IMR-90 (cell line): ENCODE measurements around the gene ZBTB46. TPM values are rescaled to one million over a fixed set of nuclear protein-coding genes. Genes with fewer than 3 reads are reported as not detected.

Source experiments
- ATAC-seq: fragments of 200-7000 bp; cut with Tn5 transposase; 2 replicates; pipeline ENCODE4 v1.9.1; 2020; ENCODE audit warnings: low read depth, mild to moderate bottlenecking, moderate library complexity
- BruUV-seq: library from RNA; stranded (reverse); fragments of 400-500 nt; replicated peaks from 2 replicates; lab custom pipeline; 2021; lab: Mats Ljungman, UMichigan
- CTCF ChIA-PET: fragments of 300-600 bp; formaldehyde crosslinking; extraction: SDS; loops from one replicate; lab custom pipeline; 2021; ENCODE audit warnings: antibody characterized with exemption; lab: Yijun Ruan, JAX
- POLR2A ChIA-PET: fragments of 300-600 bp; sonication (Branson Sonifier 250); formaldehyde crosslinking; loops from one replicate; lab custom pipeline; 2022; ENCODE audit warnings: antibody characterized with exemption; ENCODE audit not compliant: unreplicated experiment; lab: Charles Lee
- DNase-seq: peaks from one replicate; pipeline ENCODE4 v3.0.0; 2013
- H2AFZ ChIP-seq: replicated peaks from 2 replicates; pipeline ENCODE3; 2013; ENCODE audit warnings: low read length, mild to moderate bottlenecking; ENCODE audit not compliant: poor library complexity
- H2AK5ac ChIP-seq: 2 replicates; pipeline ENCODE4 v1.6.1; 2013; ENCODE audit warnings: low read depth, low read length, inconsistent platforms
- H2AK9ac ChIP-seq: replicated peaks from 2 replicates; pipeline ENCODE3; 2013; ENCODE audit warnings: mild to moderate bottlenecking, low read depth, low read length, moderate library complexity; ENCODE audit not compliant: poor library complexity
- H2BK120ac ChIP-seq: 2 replicates; pipeline ENCODE4 v1.6.1; 2013; ENCODE audit warnings: low read depth, low read length, inconsistent platforms
- H2BK15ac ChIP-seq: 3 replicates; pipeline ENCODE4 v1.6.1; 2013; ENCODE audit warnings: low read depth, low read length, inconsistent platforms
- H2BK20ac ChIP-seq: 2 replicates; pipeline ENCODE4 v1.6.1; 2013; ENCODE audit warnings: low read depth, mild to moderate bottlenecking, inconsistent platforms, low read length, moderate library complexity
- H2BK5ac ChIP-seq: 2 replicates; pipeline ENCODE4 v1.6.1; 2013; ENCODE audit warnings: mild to moderate bottlenecking, low read depth, low read length, inconsistent platforms; ENCODE audit not compliant: poor library complexity, severe bottlenecking
- H3K14ac ChIP-seq: replicated peaks from 2 replicates; pipeline ENCODE4 v1.6.1; 2013; ENCODE audit warnings: low read depth, low read length, inconsistent platforms
- H3K18ac ChIP-seq: 2 replicates; pipeline ENCODE4 v1.6.1; 2013; ENCODE audit warnings: low read depth, low read length, control low read depth
- H3K23ac ChIP-seq: 2 replicates; pipeline ENCODE4 v1.6.1; 2013; ENCODE audit warnings: low read depth, low read length, inconsistent platforms
- H3K27ac ChIP-seq: 2 replicates; pipeline ENCODE4 v1.5.1; 2013; ENCODE audit warnings: mild to moderate bottlenecking, control low read depth, low read length; ENCODE audit not compliant: insufficient read depth
- H3K27me3 ChIP-seq: 2 replicates; pipeline ENCODE4 v1.6.1; 2013; ENCODE audit warnings: low read length; ENCODE audit not compliant: control insufficient read depth, insufficient read depth
- H3K36me3 ChIP-seq: 2 replicates; pipeline ENCODE4 v1.6.1; 2013; ENCODE audit warnings: low read length, mixed read lengths; ENCODE audit not compliant: control insufficient read depth, insufficient read depth
- H3K4ac ChIP-seq: 2 replicates; pipeline ENCODE4 v1.6.1; 2013; ENCODE audit warnings: low read depth, low read length, inconsistent platforms
- H3K4me1 ChIP-seq: 2 replicates; pipeline ENCODE4 v1.6.1; 2013; ENCODE audit warnings: low read length, mixed read lengths; ENCODE audit not compliant: control insufficient read depth, insufficient read depth
- H3K4me2 ChIP-seq: 2 replicates; pipeline ENCODE4 v1.6.1; 2013; ENCODE audit warnings: low read depth, mild to moderate bottlenecking, control low read depth, low read length, moderate library complexity
- H3K4me3 ChIP-seq: 2 replicates; pipeline ENCODE4 v1.5.1; 2013; ENCODE audit warnings: low read depth, mild to moderate bottlenecking, control low read depth, low read length, moderate library complexity; ENCODE audit not compliant: insufficient read depth
- H3K56ac ChIP-seq: 2 replicates; pipeline ENCODE4 v1.6.1; 2013; ENCODE audit warnings: low read length, inconsistent platforms; ENCODE audit not compliant: insufficient read depth; ENCODE audit errors: extremely low read depth
- H3K79me1 ChIP-seq, 2 experiments: 2 replicates each; pipeline ENCODE4 v1.6.1; 2013; ENCODE audit warnings: low read length in 2 of 2, inconsistent platforms in 1 of 2, low read depth in 1 of 2
- H3K9ac ChIP-seq: 2 replicates; pipeline ENCODE4 v1.6.1; 2013; ENCODE audit warnings: low read depth, low read length, control low read depth
- H3K9me1 ChIP-seq: 2 replicates; pipeline ENCODE4 v1.6.1; 2013; ENCODE audit warnings: low read length, inconsistent platforms; ENCODE audit not compliant: insufficient read depth
- H3K9me3 ChIP-seq: 2 replicates; pipeline ENCODE4 v1.6.1; 2013; ENCODE audit warnings: low read length; ENCODE audit not compliant: control insufficient read depth, insufficient read depth
- H4K20me1 ChIP-seq: 2 replicates; pipeline ENCODE4 v1.6.1; 2013; ENCODE audit warnings: low read length, inconsistent platforms; ENCODE audit not compliant: insufficient read depth
- H4K5ac ChIP-seq: 2 replicates; pipeline ENCODE4 v1.6.1; 2013; ENCODE audit warnings: mild to moderate bottlenecking, low read depth, low read length, control low read depth
- H4K8ac ChIP-seq, 2 experiments: 2 replicates each; pipeline ENCODE4 v1.6.1; 2013; ENCODE audit warnings: low read depth in 2 of 2, low read length in 2 of 2, control low read depth in 1 of 2, inconsistent platforms in 1 of 2
- H4K91ac ChIP-seq: 2 replicates; pipeline ENCODE4 v1.6.1; 2013; ENCODE audit warnings: low read depth, low read length, inconsistent platforms; ENCODE audit not compliant: insufficient read depth
- BHLHE40 ChIP-seq: fragments of 150-350 bp; IDR thresholded peaks from 2 replicates; pipeline ENCODE4 v1.6.1; 2016; ENCODE audit warnings: mild to moderate bottlenecking, low read depth, low read length
- MAFK ChIP-seq: IDR thresholded peaks from 2 replicates; pipeline ENCODE4 v1.6.1; 2012; ENCODE audit warnings: low read depth, low read length, improper control_type of control experiment
- MXI1 ChIP-seq: IDR thresholded peaks from 2 replicates; pipeline ENCODE4 v1.6.1; 2012; ENCODE audit warnings: low read depth, mild to moderate bottlenecking, low read length, moderate library complexity, borderline replicate concordance
- WGBS, 2 experiments: methylation state at CpG; one replicate each; pipeline versions ENCODE4 v1.1.5 to v1.1.7; 2013; ENCODE audit warnings: missing lambda C conversion rate in 2 of 2; ENCODE audit not compliant: insufficient read length in 1 of 2; ENCODE audit errors: extremely low coverage in 2 of 2; 5-methylcytosine and 5-hydroxymethylcytosine counted together
- dilution Hi-C: fragments of 300-500 bp; cut with HindIII; formaldehyde crosslinking; loops from one replicate; pipeline ENCODE4 v1.14.3; 2018; ENCODE audit warnings: low sequenced_read_pairs; ENCODE audit not compliant: unreplicated experiment
- in situ Hi-C: fragments of 300-500 bp; cut with MboI; formaldehyde crosslinking; loops from 3 replicates; pipeline ENCODE4 v1.14.3; 2019; ENCODE audit warnings: low sequenced_read_pairs, inconsistent platforms, mixed read lengths
- intact Hi-C: fragments of 100-400 bp; cut with micrococcal nuclease; formaldehyde crosslinking; loops from 2 replicates; pipeline ENCODE4 v1.10.0; 2022
- polyA plus RNA-seq, 3 experiments: library from polyadenylated mRNA; depleted of rRNA; stranded (reverse); fragments of >200 nt; gene quantifications; 2 replicates each; pipeline ENCODE4 v1.2.3, GENCODE V29; 2012; ENCODE audit warnings: low replicate concordance in 1 of 3
- total RNA-seq: library from RNA; depleted of rRNA; stranded (reverse); fragments of >200 nt; gene quantifications from 2 replicates; pipeline ENCODE4 v1.2.3, GENCODE V29; 2012
- TF ChIP-seq, protein P1 (sequence below): conservative IDR thresholded peaks from 2 replicates; pipeline ENCODE4 v1.5.1; 2012; ENCODE audit warnings: mild to moderate bottlenecking, low read depth, low read length, improper control_type of control experiment

The ZBTB46 gene
- total and polyA plus RNA-seq, 2 of the 4 experiments (the other 2 are of a cell fraction), result 4.2 to 14.9 TPM

DNA sequence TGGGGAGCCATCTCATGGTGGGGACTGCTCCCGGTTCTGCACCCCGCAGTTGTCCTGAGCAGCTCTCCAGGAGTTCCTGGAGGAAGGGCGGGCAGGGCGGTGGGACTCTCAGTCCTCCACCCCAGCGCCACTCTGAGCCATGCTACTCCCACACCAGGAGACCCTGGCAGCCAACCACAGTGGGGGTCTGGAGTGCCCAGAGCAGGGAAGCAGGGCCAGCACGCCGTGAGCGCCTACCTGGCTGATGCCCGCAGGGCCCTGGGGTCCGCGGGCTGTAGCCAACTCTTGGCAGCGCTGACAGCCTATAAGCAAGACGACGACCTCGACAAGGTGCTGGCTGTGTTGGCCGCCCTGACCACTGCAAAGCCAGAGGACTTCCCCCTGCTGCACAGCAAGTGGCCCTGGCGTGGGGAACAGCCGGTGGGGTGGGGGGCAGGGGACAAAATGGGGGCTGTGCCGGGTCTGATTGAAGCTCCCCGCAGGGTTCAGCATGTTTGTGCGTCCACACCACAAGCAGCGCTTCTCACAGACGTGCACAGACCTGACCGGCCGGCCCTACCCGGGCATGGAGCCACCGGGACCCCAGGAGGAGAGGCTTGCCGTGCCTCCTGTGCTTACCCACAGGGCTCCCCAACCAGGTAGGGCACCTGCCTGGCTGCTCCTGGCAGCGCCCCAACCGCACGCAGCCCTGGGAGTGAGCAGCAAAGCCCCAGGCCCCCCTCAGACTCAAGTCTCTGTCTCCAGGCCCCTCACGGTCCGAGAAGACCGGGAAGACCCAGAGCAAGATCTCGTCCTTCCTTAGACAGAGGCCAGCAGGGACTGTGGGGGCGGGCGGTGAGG lies 136.3 kb downstream of the ZBTB46 start:
- Histone ChIP-seq H2AK5ac (no peak overlapping the region), H3K9me1 (no peaks in the 10 kb centered on the region), H3K79me1 (peaks cover 11 to 32% of the 10 kb centered on the region in 2 experiments; a peak in 3 of 4 replicates), H3K36me3 (peaks cover 13% of the 10 kb centered on the region; the same call in 1 of the 2 replicates), H3K4me1 (peaks cover 21% of the 10 kb centered on the region), H3K18ac (no peak overlapping the region), H4K5ac (no peak overlapping the region), H3K23ac (no peak overlapping the region), H3K27ac (no peak overlapping the region), H3K14ac (no peak overlapping the region), H2BK20ac (no peak overlapping the region), H3K9ac (no peak overlapping the region), H3K4me3 (no peak overlapping the region), H2BK120ac (no peak overlapping the region), H3K56ac (no peak overlapping the region), H3K9me3 (no peaks in the 10 kb centered on the region), H2AFZ (no peak overlapping the region), H2BK15ac (no peak overlapping the region), H4K91ac (no peak overlapping the region), H3K4me2 (no peak overlapping the region), H2BK5ac (no peak overlapping the region), H3K4ac (no peak overlapping the region), H4K20me1 (no peaks in the 10 kb centered on the region), H2AK9ac (peak overlapping the region; percentile 72), H3K27me3 (no peaks in the 10 kb centered on the region), H4K8ac (no peak overlapping the region)
- DNase-seq, result no peak
- TF ChIP-seq, protein P1, sequence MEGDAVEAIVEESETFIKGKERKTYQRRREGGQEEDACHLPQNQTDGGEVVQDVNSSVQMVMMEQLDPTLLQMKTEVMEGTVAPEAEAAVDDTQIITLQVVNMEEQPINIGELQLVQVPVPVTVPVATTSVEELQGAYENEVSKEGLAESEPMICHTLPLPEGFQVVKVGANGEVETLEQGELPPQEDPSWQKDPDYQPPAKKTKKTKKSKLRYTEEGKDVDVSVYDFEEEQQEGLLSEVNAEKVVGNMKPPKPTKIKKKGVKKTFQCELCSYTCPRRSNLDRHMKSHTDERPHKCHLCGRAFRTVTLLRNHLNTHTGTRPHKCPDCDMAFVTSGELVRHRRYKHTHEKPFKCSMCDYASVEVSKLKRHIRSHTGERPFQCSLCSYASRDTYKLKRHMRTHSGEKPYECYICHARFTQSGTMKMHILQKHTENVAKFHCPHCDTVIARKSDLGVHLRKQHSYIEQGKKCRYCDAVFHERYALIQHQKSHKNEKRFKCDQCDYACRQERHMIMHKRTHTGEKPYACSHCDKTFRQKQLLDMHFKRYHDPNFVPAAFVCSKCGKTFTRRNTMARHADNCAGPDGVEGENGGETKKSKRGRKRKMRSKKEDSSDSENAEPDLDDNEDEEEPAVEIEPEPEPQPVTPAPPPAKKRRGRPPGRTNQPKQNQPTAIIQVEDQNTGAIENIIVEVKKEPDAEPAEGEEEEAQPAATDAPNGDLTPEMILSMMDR, result no peak
- TF ChIP-seq MAFK, result no peak
- TF ChIP-seq MXI1, result no peak
- TF ChIP-seq BHLHE40, result no peak
- in situ Hi-C loops (no loop called here), dilution Hi-C loops (no loop called here), intact Hi-C loops (no loop called here)
- WGBS, 2 experiments, result 96% methylated on average over 11 of the region's 37 CpGs; no CpG with 5 or more reads in 1 of the 2 experiments
- CTCF ChIA-PET, result no interaction called here
- POLR2A ChIA-PET, result interaction anchor here (1.2 kb wide), 1 partner anchor 13 kb away, joined by 4 read pairs; the partner anchor contains the start of genes ARFRP1 and ZGPAT
- BruUV-seq, result no TSS peak
- ATAC-seq, result no peak
